GM12872 (cell line): Measurements from ENCODE around the gene SORBS1.

Experiments
- CTCF ChIP-seq: IDR thresholded peaks from 3 replicates; pipeline ENCODE4 v1.5.1; 2011; ENCODE audit warnings: low read depth, mild to moderate bottlenecking, low read length, moderate library complexity; ENCODE audit not compliant: insufficient read depth

Gene SORBS1

GRCh38 chr10:95304976-95305375 lies 256.2 kb downstream of the SORBS1 start:
- no peak for TF ChIP-seq CTCF

- no peak for TF ChIP-seq CTCF
Observed at GRCh38 chr10:95304463-95304862, 256.7 kb downstream of the SORBS1 start.

- no peak for TF ChIP-seq CTCF
Observed at GRCh38 chr10:95303950-95304349, 257.2 kb downstream of the SORBS1 start.

GRCh38 chr10:95303535-95303934 lies 257.6 kb downstream of the SORBS1 start:
- TF ChIP-seq CTCF: no peak

GRCh38 chr10:95300022-95300539 lies 261.1 kb downstream of the SORBS1 start:
- no peak for TF ChIP-seq CTCF

- no peak for TF ChIP-seq CTCF
Observed at GRCh38 chr10:95297402-95297801, 263.8 kb downstream of the SORBS1 start.

- no peak for TF ChIP-seq CTCF
Observed at GRCh38 chr10:95296764-95297163, 264.4 kb downstream of the SORBS1 start.
